Measurements from ENCODE around the gene RCSD1. TPM values are rescaled to one million over a fixed set of nuclear protein-coding genes. Genes with fewer than 3 reads are reported as not detected.

The RCSD1 gene
- total and polyA plus RNA-seq, 2 of the 4 experiments (the other 2 are of a cell fraction), result 0.03 TPM; not detected in 1

- Histone ChIP-seq H2BK5ac (ENCODE audit: low read depth, low read length, poor library complexity, severe bottlenecking) (peak overlapping the region; percentile 47), H4K5ac (ENCODE audit: low read depth, low read length) (no peak overlapping the region), H3K36me3 (ENCODE audit: control insufficient read depth, insufficient read depth, low read length) (no peaks in the 10 kb centered on the region), H3K4me1 (ENCODE audit: control insufficient read depth, insufficient read depth, low read length) (peaks cover 2% of the 10 kb centered on the region; the same call in 1 of the 2 replicates), H3K27ac (ENCODE audit: insufficient read depth, low read length) (no peak overlapping the region), H4K91ac (ENCODE audit: insufficient read depth, low read depth, low read length) (no peak overlapping the region), H2BK120ac (ENCODE audit: low read depth, low read length) (no peak overlapping the region), H3K14ac (replicated peaks; ENCODE audit: low read depth, low read length) (no peak overlapping the region), H2AK9ac (replicated peaks; ENCODE audit: low read depth, low read length, poor library complexity) (no peak overlapping the region), H2AFZ (replicated peaks; ENCODE audit: low read length, poor library complexity) (no peak overlapping the region), H4K20me1 (ENCODE audit: insufficient read depth, low read length) (no peaks in the 10 kb centered on the region), H3K4ac (ENCODE audit: low read depth, low read length) (no peak overlapping the region), H3K9me3 (ENCODE audit: control insufficient read depth, insufficient read depth, low read length) (no peaks in the 10 kb centered on the region), H3K9me1 (ENCODE audit: insufficient read depth, low read length) (0 out of 2 replicates have a peak, but pooled peaks cover 3% of the 10 kb centered on the region), H2BK20ac (ENCODE audit: low read depth, low read length) (no peak overlapping the region), H3K23ac (ENCODE audit: low read depth, low read length) (peak overlapping the region; percentile 8; the same call in 1 of the 2 replicates), H3K27me3 (ENCODE audit: control insufficient read depth, insufficient read depth, low read length) (peaks cover 2% of the 10 kb centered on the region; the same call in 1 of the 2 replicates), H3K56ac (ENCODE audit: extremely low read depth, insufficient read depth, low read length) (no peak overlapping the region), H2BK15ac (ENCODE audit: low read depth, low read length) (no peak overlapping the region), H3K18ac (ENCODE audit: low read depth, low read length) (no peak overlapping the region; the same call in 1 of the 2 replicates), H2AK5ac (ENCODE audit: low read depth, low read length) (no peak overlapping the region), H3K79me1 (ENCODE audit: low read depth in 1 of 2, low read length in 2 of 2) (peaks cover 0 to 3% of the 10 kb centered on the region in 2 experiments; a peak in 1 of 4 replicates), H4K8ac (ENCODE audit: low read depth in 2 of 2, low read length in 2 of 2) (no peak overlapping the region), H3K4me2 (ENCODE audit: low read depth, low read length) (peak overlapping the region; percentile 72; the same call in 1 of the 2 replicates), H3K9ac (ENCODE audit: low read depth, low read length) (no peak overlapping the region; the same call in 1 of the 2 replicates), H3K4me3 (ENCODE audit: insufficient read depth, low read depth, low read length) (peak overlapping the region; percentile 53)
- ChIA-PET CTCF (interaction anchor here (0.5 to 2.5 kb wide), 8 partner anchors 11 to 444 kb away, joined by 3 to 10 read pairs (median 3); no protein-coding TSS in a partner anchor), POLR2A (ENCODE audit: unreplicated experiment) (no interaction called here)
- no TSS peak for BruUV-seq (replicated peaks)
- in situ Hi-C loops (cut with MboI; ENCODE audit: low sequenced_read_pairs), result loop anchor here (10.0 kb wide), 1 partner anchor 369 kb away; no protein-coding TSS in a partner anchor
- no CpG with 5 or more reads among the region's 4 CpGs for WGBS, 2 experiments (ENCODE audit: extremely low coverage in 2 of 2, insufficient read length in 1 of 2)
- dilution Hi-C loops (cut with HindIII; ENCODE audit: low sequenced_read_pairs, unreplicated experiment), result no loop called here
- no peak for ATAC-seq (ENCODE audit: low read depth)
- intact Hi-C loops (cut with micrococcal nuclease), result loop anchor here (1.0 to 5.0 kb wide), 2 partner anchors 220 to 461 kb away; partner anchors contain the start of genes DCAF6 and TIPRL
- TF ChIP-seq, protein P1, sequence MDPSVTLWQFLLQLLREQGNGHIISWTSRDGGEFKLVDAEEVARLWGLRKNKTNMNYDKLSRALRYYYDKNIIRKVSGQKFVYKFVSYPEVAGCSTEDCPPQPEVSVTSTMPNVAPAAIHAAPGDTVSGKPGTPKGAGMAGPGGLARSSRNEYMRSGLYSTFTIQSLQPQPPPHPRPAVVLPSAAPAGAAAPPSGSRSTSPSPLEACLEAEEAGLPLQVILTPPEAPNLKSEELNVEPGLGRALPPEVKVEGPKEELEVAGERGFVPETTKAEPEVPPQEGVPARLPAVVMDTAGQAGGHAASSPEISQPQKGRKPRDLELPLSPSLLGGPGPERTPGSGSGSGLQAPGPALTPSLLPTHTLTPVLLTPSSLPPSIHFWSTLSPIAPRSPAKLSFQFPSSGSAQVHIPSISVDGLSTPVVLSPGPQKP (IDR thresholded peaks at IDR 0.05; ENCODE audit: borderline replicate concordance, low read depth, low read length), result no peak
- TF ChIP-seq RCOR1 (IDR thresholded peaks at IDR 0.05; ENCODE audit: insufficient replicate concordance, low read length), result no peak
- DNase-seq, result no peak
Measured at GRCh38 chr1:167716000-167716271, 85.9 kb downstream of the RCSD1 start.

Measured in IMR-90 (cell line).